ENCODE results near the gene NACA2. TPM values are rescaled to one million over a fixed set of nuclear protein-coding genes. Genes with fewer than 3 reads are reported as not detected.

The NACA2 gene
- total RNA-seq, 1 experiment from 2014 or later, result not detected

GRCh38 chr17:61638087-61638486 lies 47.1 kb upstream of the NACA2 start:
- H3K4me1 Mint-ChIP-seq, result no peaks in the 10 kb centered on the region
- H2BK15ac ChIP-seq (ENCODE audit: low read depth, low read length), result no peak overlapping the region
- H3K4me1 ChIP-seq (ENCODE audit: insufficient read depth, low read length), result no peaks in the 10 kb centered on the region
- no peaks in the 10 kb centered on the region for H3K79me2 ChIP-seq (ENCODE audit: insufficient read depth, low read length)
- no peak overlapping the region; a peak in 1 of 7 replicates for H3K27ac Mint-ChIP-seq
- no peak overlapping the region for H4K8ac ChIP-seq (replicated peaks; ENCODE audit: insufficient read length, low read depth, low read length)
- H3K4me3 Mint-ChIP-seq, result no peak overlapping the region
- H3K14ac ChIP-seq (ENCODE audit: insufficient read depth, low read length), result no peak overlapping the region
- DNase-seq, result no peak
- H2AK5ac ChIP-seq (ENCODE audit: insufficient read length, low read length), result no peak overlapping the region
- no peaks in the 10 kb centered on the region for H4K20me1 ChIP-seq (ENCODE audit: control insufficient read depth, insufficient read depth, insufficient read length)
- H3K4ac ChIP-seq (ENCODE audit: low read depth, low read length), result no peak overlapping the region
- H3K27ac ChIP-seq (ENCODE audit: insufficient read length, low read depth, low read length), result no peak overlapping the region
- no peaks in the 10 kb centered on the region for H3K23me2 ChIP-seq (ENCODE audit: insufficient read length, low read depth, low read length, poor library complexity, severe bottlenecking)
- H2BK20ac ChIP-seq (ENCODE audit: low read depth, low read length, poor library complexity, severe bottlenecking), result no peak overlapping the region
- no CpG with 5 or more reads among the region's 1 CpG for WGBS (ENCODE audit: extremely low coverage, insufficient read length, low lambda C conversion rate)
- H2BK12ac ChIP-seq (ENCODE audit: insufficient read length, low read depth, low read length), result no peak overlapping the region
- no peaks in the 10 kb centered on the region for H3K79me1 ChIP-seq (ENCODE audit: insufficient read depth, low read depth, low read length, poor library complexity, severe bottlenecking)
- no peak overlapping the region for H3K23ac ChIP-seq (ENCODE audit: insufficient read length, low read depth, low read length)
- H3T11ph ChIP-seq (ENCODE audit: low read length), result no peak overlapping the region
- no peaks in the 10 kb centered on the region for H3K36me3 Mint-ChIP-seq (ENCODE audit: insufficient read depth in 1 of 3, low read depth in 3 of 3)
- no peak overlapping the region for H2AFZ ChIP-seq (ENCODE audit: low read length)
- no peaks in the 10 kb centered on the region for H3K9me3 ChIP-seq (ENCODE audit: control insufficient read depth, low read depth, low read length)
- no peak overlapping the region for H4K91ac ChIP-seq (ENCODE audit: insufficient read length, low read depth, low read length)
- H3K27me3 ChIP-seq (ENCODE audit: insufficient read depth, low read length), result no peaks in the 10 kb centered on the region
- H2BK5ac ChIP-seq (ENCODE audit: insufficient read length, low read length), result no peak overlapping the region
- H4K5ac ChIP-seq (ENCODE audit: insufficient read length, low read depth, low read length), result no peak overlapping the region
- no peaks in the 10 kb centered on the region; the same call in 1 of the 2 replicates for H3K27me3 Mint-ChIP-seq (ENCODE audit: low read depth)
- H3K9me3 Mint-ChIP-seq, result peaks cover 4 to 6% of the 10 kb centered on the region in 2 experiments
- no peak overlapping the region for H3K18ac ChIP-seq (ENCODE audit: insufficient read length, low read depth, low read length)
- no peak overlapping the region for H3K56ac ChIP-seq (ENCODE audit: insufficient read length, low read depth, low read length)
- no peak for TF ChIP-seq CTCF (conservative IDR thresholded peaks at IDR 0.05)
- no peak overlapping the region for H2BK120ac ChIP-seq (ENCODE audit: low read depth, low read length, poor library complexity, severe bottlenecking)
- H3K4me2 ChIP-seq (ENCODE audit: insufficient read depth, insufficient read length, low read length), result no peak overlapping the region
- no peak overlapping the region for H3K9ac ChIP-seq (ENCODE audit: extremely low read depth, insufficient read length, low read length)
